Measurements from ENCODE around the gene PRXL2A. TPM values are rescaled to one million over a fixed set of nuclear protein-coding genes. Genes with fewer than 3 reads are reported as not detected.

The PRXL2A gene
- total RNA-seq, 1 donor = 5.1 TPM

DNA sequence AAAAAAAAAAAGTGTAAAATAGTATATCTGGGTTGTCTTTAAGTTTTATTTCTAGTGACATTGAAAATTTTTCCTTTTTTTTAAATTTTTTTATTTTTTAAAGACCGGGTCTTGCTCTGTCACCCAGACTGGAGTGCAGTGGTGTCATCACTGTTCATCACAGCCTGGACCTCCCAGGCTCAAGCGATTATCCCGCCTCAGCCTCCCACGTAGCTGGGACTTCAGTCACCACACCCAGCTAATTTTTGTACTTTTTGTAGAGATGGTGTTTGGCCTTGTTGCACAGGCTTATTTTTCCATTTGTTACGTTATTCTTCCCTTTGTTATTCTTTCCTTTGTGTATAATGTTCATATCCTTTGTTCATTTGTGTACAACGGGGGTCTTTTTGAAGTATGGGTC, 75.9 kb downstream of the PRXL2A start:
- Histone ChIP-seq H3K4me3 (ENCODE audit: insufficient read depth, low read length) (no peak overlapping the region), H3K4me1 (ENCODE audit: insufficient read depth, low read length) (peaks cover 4% of the 10 kb centered on the region), H3K79me2 (ENCODE audit: insufficient read depth, low read length) (peaks cover 65% of the 10 kb centered on the region), H3K36me3 (ENCODE audit: insufficient read depth, low read length) (no peaks in the 10 kb centered on the region), H3K27ac (ENCODE audit: low read depth, low read length) (no peak overlapping the region), H3K4me2 (ENCODE audit: insufficient read depth, low read length) (no peak overlapping the region), H2AFZ (ENCODE audit: low read length) (no peak overlapping the region), H3K9me3 (ENCODE audit: low read depth, low read length) (no peaks in the 10 kb centered on the region), H3K27me3 (ENCODE audit: insufficient read depth, low read length) (no peaks in the 10 kb centered on the region), H4K20me1 (ENCODE audit: insufficient read depth, low read length) (peaks cover 28% of the 10 kb centered on the region)
- no peak for TF ChIP-seq CTCF (IDR thresholded peaks at IDR 0.05; ENCODE audit: extremely low read depth, low read depth, low read length)
- DNase-seq (ENCODE audit: insufficient read length, low spot score, missing footprints) = no peak

GRCh38 chr10:80484676-80485075, 76.3 kb downstream of the PRXL2A start:
- Histone ChIP-seq H3K79me2 (ENCODE audit: insufficient read depth, low read length) (peaks cover 69% of the 10 kb centered on the region), H4K20me1 (ENCODE audit: insufficient read depth, low read length) (peaks cover 28% of the 10 kb centered on the region), H3K4me3 (ENCODE audit: insufficient read depth, low read length) (no peak overlapping the region), H3K27ac (ENCODE audit: low read depth, low read length) (no peak overlapping the region), H3K4me1 (ENCODE audit: insufficient read depth, low read length) (peaks cover 4% of the 10 kb centered on the region), H3K36me3 (ENCODE audit: insufficient read depth, low read length) (no peaks in the 10 kb centered on the region), H3K9me3 (ENCODE audit: low read depth, low read length) (no peaks in the 10 kb centered on the region), H3K4me2 (ENCODE audit: insufficient read depth, low read length) (no peak overlapping the region), H2AFZ (ENCODE audit: low read length) (no peak overlapping the region), H3K27me3 (ENCODE audit: insufficient read depth, low read length) (no peaks in the 10 kb centered on the region)
- peak; percentile 21 for DNase-seq (ENCODE audit: insufficient read length, low spot score, missing footprints)
- TF ChIP-seq CTCF (IDR thresholded peaks at IDR 0.05; ENCODE audit: extremely low read depth, low read depth, low read length) = no peak

DNA sequence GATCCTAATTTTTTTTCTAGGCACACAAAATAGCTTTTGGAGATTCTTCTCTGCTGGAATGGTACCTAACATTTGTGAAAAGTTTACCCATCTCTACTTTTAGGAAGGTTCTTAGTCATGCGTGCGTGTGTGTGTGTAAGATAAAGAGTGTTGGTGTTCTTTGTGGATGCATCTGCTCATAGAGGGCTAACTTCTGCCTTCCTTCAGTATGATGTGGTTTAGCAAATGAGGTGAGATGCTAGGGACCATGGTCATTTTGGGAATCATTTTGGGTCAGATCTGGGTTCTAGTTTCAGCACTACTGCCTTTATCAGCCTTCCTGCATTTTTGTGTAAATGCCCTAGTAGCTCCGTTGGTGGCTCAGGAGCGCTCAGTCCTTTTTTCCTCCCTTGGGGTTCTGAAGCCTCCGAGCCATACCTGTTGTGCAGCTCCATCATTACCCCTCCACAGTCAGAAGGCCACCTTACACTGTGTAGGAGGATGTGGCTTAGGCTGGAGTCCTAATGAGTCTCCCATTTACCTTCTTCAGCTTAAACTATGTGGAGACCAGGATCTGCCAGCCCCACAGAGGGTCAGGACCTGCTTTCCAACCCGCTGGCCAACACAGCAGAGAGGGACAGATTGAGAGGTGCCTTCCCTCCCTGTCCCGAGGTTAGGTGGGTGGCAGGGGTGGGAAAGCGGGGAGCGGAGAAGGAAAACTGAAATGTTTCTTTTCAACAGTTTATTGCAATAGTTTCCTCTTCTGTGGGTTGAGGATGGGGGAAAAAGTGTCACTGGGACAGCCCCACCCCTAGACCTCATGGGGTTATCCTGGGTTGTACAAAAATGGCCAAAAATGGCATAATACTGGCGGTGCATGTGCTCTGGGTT, 77.0 kb downstream of the PRXL2A start:
- H3K4me1 ChIP-seq (ENCODE audit: insufficient read depth, low read length) = peaks cover 4% of the 10 kb centered on the region
- no peak overlapping the region for H3K4me2 ChIP-seq (ENCODE audit: insufficient read depth, low read length)
- H3K27me3 ChIP-seq (ENCODE audit: insufficient read depth, low read length) = no peaks in the 10 kb centered on the region
- no peaks in the 10 kb centered on the region for H3K36me3 ChIP-seq (ENCODE audit: insufficient read depth, low read length)
- TF ChIP-seq CTCF (IDR thresholded peaks at IDR 0.05; ENCODE audit: extremely low read depth, low read depth, low read length) = no peak
- no peak overlapping the region for H3K4me3 ChIP-seq (ENCODE audit: insufficient read depth, low read length)
- peaks cover 72% of the 10 kb centered on the region for H3K79me2 ChIP-seq (ENCODE audit: insufficient read depth, low read length)
- H3K9me3 ChIP-seq (ENCODE audit: low read depth, low read length) = no peaks in the 10 kb centered on the region
- peaks cover 28% of the 10 kb centered on the region for H4K20me1 ChIP-seq (ENCODE audit: insufficient read depth, low read length)
- DNase-seq (ENCODE audit: insufficient read length, low spot score, missing footprints) = peak; percentile 29
- H2AFZ ChIP-seq (ENCODE audit: low read length) = no peak overlapping the region
- no peak overlapping the region for H3K27ac ChIP-seq (ENCODE audit: low read depth, low read length)

DNA sequence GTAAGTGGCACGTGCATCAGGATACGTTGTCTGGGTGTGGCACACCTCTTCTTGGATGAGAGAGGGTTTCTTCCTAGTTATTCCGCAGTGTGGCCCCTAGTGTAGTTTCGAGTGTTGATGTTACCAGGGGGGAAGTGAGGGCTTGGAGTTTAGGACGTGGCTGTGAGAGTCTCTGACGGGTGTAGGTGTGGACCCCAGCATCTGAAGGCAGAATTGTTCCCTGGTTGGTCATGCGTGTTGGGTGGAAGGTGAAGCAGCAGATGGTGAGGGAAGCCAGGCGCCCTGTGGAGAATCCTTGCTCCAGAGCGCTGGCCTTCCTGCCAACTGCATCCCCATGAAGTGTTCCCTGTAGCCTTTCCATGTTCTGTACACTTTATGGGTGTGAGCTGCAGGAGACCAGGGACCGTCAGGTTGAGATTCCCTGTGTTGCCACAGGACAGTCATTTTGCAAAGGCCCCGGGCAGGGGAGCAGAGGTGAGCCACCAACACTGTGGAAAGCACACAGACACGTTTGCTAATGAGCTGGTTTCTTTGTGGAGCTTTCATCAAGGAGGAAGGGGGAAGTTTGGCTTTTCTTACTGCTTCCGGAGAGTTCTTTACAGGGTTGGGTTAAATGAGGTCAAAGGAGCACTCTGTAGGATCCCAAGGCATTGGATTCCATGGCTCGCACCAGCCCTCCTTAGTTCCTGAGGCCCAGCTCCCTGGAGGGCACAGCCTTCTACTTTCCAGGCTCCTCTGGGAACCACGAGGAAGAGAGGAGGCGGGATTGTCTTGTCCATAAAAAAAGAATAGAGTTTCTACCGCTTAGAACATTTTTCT, 77.8 kb downstream of the PRXL2A start:
- Histone ChIP-seq H3K4me3 (ENCODE audit: insufficient read depth, low read length) (no peak overlapping the region), H3K4me2 (ENCODE audit: insufficient read depth, low read length) (no peak overlapping the region), H3K79me2 (ENCODE audit: insufficient read depth, low read length) (peaks cover 76% of the 10 kb centered on the region), H2AFZ (ENCODE audit: low read length) (no peak overlapping the region), H3K27me3 (ENCODE audit: insufficient read depth, low read length) (no peaks in the 10 kb centered on the region), H3K27ac (ENCODE audit: low read depth, low read length) (no peak overlapping the region), H3K36me3 (ENCODE audit: insufficient read depth, low read length) (no peaks in the 10 kb centered on the region), H3K9me3 (ENCODE audit: low read depth, low read length) (no peaks in the 10 kb centered on the region), H4K20me1 (ENCODE audit: insufficient read depth, low read length) (peaks cover 28% of the 10 kb centered on the region), H3K4me1 (ENCODE audit: insufficient read depth, low read length) (peaks cover 4% of the 10 kb centered on the region)
- peak; percentile 21 for DNase-seq (ENCODE audit: insufficient read length, low spot score, missing footprints)
- TF ChIP-seq CTCF (IDR thresholded peaks at IDR 0.05; ENCODE audit: extremely low read depth, low read depth, low read length) = no peak
